HepG2 (cell line): Measurements from ENCODE around the gene PRKG1. TPM values are rescaled to one million over a fixed set of nuclear protein-coding genes. Genes with fewer than 3 reads are reported as not detected.

ENCODE experiments used
- ATF2 ChIP-seq: sonication (generic); formaldehyde crosslinking; IDR thresholded peaks from 2 replicates; pipeline ENCODE4 v1.4.0; 2020; ENCODE audit warnings: missing genetic modification reagents
- GRHL1 ChIP-seq: sonication (generic); formaldehyde crosslinking; conservative IDR thresholded peaks from 2 replicates; pipeline ENCODE4 v1.8.0; 2022; ENCODE audit warnings: missing genetic modification reagents
- KDM6A ChIP-seq: IDR thresholded peaks from 2 replicates; pipeline ENCODE4 v1.6.1; 2016; ENCODE audit warnings: low read depth
- LCORL ChIP-seq, 2 experiments: fragments of 450-650 bp in 1 of 2; sonication (generic) in 1 of 2; formaldehyde crosslinking in 1 of 2; IDR thresholded peaks; 2 replicates each; pipeline versions ENCODE4 v1.5.0 to v1.6.1; 2017 to 2020; ENCODE audit warnings: antibody characterized with exemption in 1 of 2, missing genetic modification reagents in 1 of 2
- NFKB2 ChIP-seq: sonication (generic); formaldehyde crosslinking; IDR thresholded peaks from 2 replicates; pipeline ENCODE4 v1.4.0; 2020; ENCODE audit warnings: missing genetic modification reagents, borderline replicate concordance
- SMAD9 ChIP-seq: sonication (generic); formaldehyde crosslinking; IDR thresholded peaks from 2 replicates; pipeline ENCODE4 v1.5.1; 2020; ENCODE audit warnings: mild to moderate bottlenecking, missing genetic modification reagents
- TRIM24 ChIP-seq: sonication (generic); formaldehyde crosslinking; IDR thresholded peaks from 2 replicates; pipeline ENCODE4 v1.8.0; 2022; ENCODE audit warnings: mild to moderate bottlenecking, missing genetic modification reagents
- polyA plus RNA-seq, 8 experiments: library from polyadenylated mRNA; depleted of rRNA in 3 of 8; stranded (reverse) in 7 of 8; unstranded in 1 of 8; fragments of >200 nt; fragmentation: Illumina TruSeq in 4 of 8; extraction: Trizol in 4 of 8; gene quantifications; 2 replicates each; pipeline versions ENCODE4 v1.2.1 to v1.2.3, GENCODE V29; 2011 to 2016; ENCODE audit warnings: low read depth in 4 of 8, missing spikeins in 1 of 8, mixed read lengths in 1 of 8; ENCODE audit not compliant: insufficient read depth in 1 of 8
- total RNA-seq, 5 experiments: library from RNA; depleted of rRNA; stranded (reverse); fragments of >200 nt; fragmentation: Illumina TruSeq; extraction: Trizol; gene quantifications; 2 replicates each; pipeline ENCODE4 v1.2.3, GENCODE V29; 2016; ENCODE audit warnings: low read depth in 1 of 5
- TF ChIP-seq, protein P1 (sequence below): sonication (generic); formaldehyde crosslinking; IDR thresholded peaks from 2 replicates; pipeline ENCODE4 v1.5.1; 2020; ENCODE audit warnings: missing genetic modification reagents, mild to moderate bottlenecking, borderline replicate concordance
- TF ChIP-seq, protein P2 (sequence below): sonication (generic); formaldehyde crosslinking; conservative IDR thresholded peaks from 2 replicates; pipeline ENCODE4 v1.4.0; 2020; ENCODE audit warnings: missing genetic modification reagents
- TF ChIP-seq, protein P3 (sequence below): sonication (generic); formaldehyde crosslinking; IDR thresholded peaks from 2 replicates; pipeline ENCODE4 v1.8.0; 2022; ENCODE audit warnings: missing genetic modification reagents, low read depth, mild to moderate bottlenecking, borderline replicate concordance

PRKG1 gene
- total and polyA plus RNA-seq, 2 of the 13 experiments (the other 11 are each of a cell fraction or from before 2014, with no cell fraction given), result 0.01 TPM; not detected in 1

DNA sequence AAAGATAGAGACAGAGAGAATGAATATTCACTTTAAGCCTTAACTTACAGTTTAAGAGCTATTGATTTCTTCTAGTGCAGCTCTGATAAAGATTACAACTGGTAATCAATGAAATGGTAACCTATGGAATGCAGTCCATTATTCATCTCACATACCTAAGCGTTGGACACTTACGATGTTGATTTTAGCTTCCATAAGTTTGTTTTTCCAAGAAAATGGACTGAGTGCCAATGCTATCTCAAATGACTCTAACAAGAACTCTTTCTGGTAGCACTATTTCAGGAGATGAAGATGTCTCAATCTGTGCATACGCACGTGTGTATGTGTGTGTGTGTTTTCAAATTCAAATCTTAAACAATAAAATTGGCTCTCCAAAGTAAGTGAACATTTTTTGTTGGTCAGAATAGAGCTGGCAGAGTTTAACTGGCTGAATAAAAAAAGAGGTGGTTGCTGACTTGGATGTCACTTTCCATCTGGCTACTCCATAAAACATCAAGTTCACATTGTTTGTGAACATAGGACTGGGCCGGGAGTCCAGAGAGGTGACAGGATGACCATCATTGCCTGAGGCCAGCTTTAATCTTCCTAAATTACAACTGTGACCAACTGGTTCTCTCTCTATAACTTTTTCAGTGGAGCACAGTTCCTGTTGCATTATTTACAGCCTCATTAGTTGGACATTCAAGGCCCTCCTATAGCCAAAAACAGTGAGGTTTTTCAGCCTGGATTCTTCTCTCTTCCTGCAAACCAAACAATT is 732.0 kb downstream of the PRKG1 start (continued):
- TF ChIP-seq GRHL1 (CRISPR knock-in tag) (no peak), SMAD9 (CRISPR knock-in tag) (no peak), LCORL (IDR thresholded peaks at IDR 0.05) (no peak), LCORL (CRISPR knock-in tag; IDR thresholded peaks at IDR 0.05) (no peak), NFKB2 (CRISPR knock-in tag) (no peak), ATF2 (no peak), KDM6A (no peak), TRIM24 (no peak)
- TF ChIP-seq, protein P1, sequence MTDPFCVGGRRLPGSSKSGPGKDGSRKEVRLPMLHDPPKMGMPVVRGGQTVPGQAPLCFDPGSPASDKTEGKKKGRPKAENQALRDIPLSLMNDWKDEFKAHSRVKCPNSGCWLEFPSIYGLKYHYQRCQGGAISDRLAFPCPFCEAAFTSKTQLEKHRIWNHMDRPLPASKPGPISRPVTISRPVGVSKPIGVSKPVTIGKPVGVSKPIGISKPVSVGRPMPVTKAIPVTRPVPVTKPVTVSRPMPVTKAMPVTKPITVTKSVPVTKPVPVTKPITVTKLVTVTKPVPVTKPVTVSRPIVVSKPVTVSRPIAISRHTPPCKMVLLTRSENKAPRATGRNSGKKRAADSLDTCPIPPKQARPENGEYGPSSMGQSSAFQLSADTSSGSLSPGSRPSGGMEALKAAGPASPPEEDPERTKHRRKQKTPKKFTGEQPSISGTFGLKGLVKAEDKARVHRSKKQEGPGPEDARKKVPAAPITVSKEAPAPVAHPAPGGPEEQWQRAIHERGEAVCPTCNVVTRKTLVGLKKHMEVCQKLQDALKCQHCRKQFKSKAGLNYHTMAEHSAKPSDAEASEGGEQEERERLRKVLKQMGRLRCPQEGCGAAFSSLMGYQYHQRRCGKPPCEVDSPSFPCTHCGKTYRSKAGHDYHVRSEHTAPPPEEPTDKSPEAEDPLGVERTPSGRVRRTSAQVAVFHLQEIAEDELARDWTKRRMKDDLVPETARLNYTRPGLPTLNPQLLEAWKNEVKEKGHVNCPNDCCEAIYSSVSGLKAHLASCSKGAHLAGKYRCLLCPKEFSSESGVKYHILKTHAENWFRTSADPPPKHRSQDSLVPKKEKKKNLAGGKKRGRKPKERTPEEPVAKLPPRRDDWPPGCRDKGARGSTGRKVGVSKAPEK (CRISPR knock-in tag), result no peak
- TF ChIP-seq, protein P2, sequence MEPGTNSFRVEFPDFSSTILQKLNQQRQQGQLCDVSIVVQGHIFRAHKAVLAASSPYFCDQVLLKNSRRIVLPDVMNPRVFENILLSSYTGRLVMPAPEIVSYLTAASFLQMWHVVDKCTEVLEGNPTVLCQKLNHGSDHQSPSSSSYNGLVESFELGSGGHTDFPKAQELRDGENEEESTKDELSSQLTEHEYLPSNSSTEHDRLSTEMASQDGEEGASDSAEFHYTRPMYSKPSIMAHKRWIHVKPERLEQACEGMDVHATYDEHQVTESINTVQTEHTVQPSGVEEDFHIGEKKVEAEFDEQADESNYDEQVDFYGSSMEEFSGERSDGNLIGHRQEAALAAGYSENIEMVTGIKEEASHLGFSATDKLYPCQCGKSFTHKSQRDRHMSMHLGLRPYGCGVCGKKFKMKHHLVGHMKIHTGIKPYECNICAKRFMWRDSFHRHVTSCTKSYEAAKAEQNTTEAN (CRISPR knock-in tag), result no peak
- TF ChIP-seq, protein P3, sequence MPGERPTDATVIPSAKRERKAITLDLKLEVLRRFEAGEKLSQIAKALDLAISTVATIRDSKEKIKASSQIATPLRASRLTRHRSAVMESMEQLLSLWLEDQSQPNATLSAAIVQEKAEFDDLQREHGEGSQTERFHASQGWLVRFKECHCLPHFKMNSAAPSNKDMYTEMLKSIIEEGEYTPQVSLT (CRISPR knock-in tag), result no peak
